ENCODE data around the gene GP5.

The GP5 gene

DNA sequence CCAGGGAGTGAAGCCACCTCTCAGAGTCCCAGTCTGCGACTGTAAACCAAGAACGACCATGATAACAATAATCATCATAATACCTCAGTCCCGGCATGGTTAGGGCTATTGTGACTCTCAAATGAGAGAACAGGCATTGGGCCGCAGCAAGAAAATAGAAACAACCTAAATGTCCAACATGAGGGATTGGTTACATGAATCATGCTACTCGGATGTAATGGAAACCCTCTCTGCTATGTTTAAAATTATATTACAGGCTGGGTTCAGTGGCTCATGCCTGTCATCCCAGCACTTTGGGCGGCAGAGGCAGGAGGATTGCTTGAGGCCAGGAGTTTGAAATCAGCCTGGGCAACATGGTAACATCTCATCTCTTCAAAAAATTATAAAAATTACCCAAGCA lies 50.7 kb downstream of the GP5 start:
- no peak for DNase-seq (ENCODE audit: low read depth)

DNA sequence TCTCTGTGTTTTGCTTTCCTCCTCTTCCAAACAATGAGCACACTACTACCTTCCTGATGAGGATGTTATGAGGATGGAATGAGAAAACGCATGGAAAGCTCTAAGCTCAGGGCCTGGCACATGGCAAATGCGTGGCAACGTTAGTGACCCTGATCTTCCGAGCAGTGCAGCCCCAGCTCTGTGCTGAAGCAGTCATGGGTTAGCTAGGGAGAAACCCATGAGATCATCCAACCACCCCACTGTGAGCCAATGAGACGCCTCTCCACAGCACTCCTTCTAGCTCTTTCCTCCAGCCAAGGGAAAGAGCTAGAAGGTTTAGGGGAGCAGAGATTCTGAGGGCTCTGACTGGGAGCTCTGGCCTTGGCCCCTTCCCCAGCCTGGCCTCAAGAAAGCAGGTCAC lies 52.4 kb downstream of the GP5 start:
- DNase-seq (ENCODE audit: low read depth): no peak

DNA sequence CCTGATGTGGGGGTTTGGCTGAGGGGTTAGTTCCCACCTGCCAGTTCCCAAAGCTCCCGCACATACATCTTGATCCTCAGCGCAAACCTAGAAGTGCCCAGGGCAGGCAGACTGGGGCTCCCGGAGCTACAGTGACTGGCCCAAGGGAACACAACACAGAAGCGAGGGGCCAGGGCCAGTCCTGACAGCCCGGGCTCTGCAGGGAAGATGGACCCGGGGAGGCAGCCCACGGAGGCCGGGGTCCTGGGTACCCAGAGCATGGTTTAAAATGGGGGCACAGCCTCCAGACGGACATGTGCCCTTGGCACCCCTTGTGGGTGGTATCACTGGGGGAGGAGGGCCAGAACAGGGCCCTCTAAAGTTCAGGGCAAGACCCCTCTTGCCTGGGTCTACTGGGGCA lies 53.0 kb downstream of the GP5 start:
- DNase-seq (ENCODE audit: low read depth): no peak
